Fibroblast of skin of back (primary cell): Measurements from ENCODE around the gene PCCA.
A peak's percentile ranks its signal among the peaks of the same experiment; 100 is the strongest.
"Not testable (repeated sequence)": the region's sequence is repeated elsewhere in the genome, so short reads cannot be mapped to it uniquely, and the experiment has no call there.

Source experiments
- DNase-seq: peaks from one replicate; pipeline ENCODE4 v3.0.0-alpha.2; 2013

The PCCA gene

DNA sequence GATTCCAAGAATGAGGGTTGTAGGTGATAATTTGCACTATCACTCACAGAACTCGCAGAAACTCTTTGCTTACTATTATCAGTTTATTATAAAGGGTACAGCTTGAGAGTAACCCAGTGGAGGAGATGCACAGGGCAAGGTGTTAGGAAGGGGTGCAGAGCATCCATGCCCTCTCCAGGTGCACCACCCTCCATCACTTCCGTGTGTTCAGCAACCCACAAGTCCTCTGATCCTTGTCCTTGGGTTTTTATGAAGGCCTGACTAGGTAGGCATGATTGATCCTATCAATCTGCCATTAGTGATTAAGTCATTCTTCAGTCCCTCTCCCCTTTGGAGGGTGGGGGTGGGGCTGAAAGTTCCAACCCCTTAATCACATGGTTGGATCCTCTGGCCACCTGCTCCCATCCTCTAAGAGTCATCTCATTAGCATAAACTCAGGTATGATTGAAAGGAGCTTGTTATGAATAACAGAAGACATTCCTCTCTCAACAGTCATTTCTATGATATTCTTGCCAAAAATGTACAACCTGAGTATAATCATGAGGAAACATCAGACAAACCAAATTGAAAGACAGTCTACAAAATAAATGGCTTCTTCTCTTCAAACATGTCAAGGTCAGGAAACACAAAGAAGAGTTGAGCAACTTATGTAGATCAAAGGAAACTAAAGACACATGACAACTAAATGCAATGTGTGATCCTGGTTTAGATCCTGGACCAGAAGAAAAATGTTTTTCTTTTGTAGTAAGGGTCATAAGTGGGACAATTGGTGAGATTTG is 225.4 kb downstream of the PCCA start:
- DNase-seq, result no peak

DNA sequence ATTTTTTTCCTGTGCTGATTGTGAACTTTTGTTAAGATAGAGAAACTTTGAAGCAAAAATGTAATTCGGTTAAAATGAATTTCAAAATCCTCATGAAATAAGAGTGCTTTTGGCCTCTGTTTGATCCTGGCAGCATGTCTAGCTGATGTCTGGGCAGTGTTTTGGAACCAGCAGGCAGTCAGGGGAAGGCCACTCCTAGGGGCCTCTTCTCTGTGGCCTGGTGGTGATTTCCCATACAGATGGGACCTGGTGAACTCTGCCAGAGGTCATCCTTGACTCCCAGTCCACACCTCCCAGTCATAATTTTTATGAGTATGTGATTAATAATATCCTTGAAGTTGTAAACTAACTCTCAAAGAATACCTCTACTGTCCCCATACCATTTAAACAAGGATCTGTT is 226.6 kb downstream of the PCCA start:
- no peak for DNase-seq

DNA sequence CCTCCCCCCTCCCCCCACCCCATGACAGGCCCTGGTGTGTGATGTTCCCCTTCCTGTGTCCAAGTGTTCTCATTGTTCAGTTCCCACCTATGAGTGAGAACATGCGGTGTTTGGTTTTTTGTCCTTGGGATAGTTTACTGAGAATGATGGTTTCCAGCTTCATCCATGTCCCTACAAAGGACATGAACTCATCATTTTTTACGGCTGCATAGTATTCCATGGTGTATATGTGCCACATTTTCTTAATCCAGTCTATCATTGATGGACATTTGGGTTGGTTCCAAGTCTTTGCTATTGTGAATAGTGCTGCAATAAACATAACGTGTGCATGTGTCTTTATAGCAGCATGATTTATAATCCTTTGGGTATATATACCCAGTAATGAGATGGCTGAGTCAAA is 229.6 kb downstream of the PCCA start:
- DNase-seq, result not testable (repeated sequence)

DNA sequence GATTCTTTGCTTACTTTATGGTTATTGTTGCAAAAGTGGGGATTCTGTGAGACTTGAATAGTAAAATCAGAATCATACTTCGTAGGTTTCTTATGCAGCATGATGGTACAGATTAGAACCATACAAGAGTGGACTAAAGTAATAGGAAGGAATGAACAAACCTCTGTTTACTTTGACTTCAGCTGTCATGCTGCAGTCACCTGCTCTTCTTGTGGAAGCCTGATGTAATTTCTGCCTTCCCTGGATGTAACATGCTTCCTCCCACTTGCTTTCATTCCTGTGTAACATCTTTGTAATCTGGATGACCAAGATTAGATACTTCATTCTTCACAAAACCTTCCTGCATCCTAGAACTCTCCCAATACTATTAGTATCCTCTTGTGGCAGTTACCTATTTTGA is 235.0 kb downstream of the PCCA start:
- DNase-seq, result no peak

DNA sequence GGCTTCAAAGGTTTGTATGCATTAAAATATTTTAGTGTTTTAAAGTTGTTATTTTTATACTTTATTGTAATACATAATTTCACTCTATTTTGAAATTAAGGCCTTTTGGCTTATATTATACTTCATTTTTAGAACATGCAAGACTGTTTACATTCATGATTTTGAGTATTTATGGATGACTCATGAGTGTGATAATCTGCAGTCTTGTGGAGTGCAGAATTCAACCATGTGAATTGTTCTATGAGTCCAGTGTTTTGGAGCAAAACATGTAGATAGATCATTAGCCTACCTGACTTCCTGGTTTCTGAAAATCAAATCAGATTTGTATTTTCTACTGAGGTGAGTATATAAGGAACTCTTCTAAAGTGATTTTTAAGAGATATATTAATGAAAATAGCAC is 241.8 kb downstream of the PCCA start:
- peak; percentile 33 for DNase-seq

DNA sequence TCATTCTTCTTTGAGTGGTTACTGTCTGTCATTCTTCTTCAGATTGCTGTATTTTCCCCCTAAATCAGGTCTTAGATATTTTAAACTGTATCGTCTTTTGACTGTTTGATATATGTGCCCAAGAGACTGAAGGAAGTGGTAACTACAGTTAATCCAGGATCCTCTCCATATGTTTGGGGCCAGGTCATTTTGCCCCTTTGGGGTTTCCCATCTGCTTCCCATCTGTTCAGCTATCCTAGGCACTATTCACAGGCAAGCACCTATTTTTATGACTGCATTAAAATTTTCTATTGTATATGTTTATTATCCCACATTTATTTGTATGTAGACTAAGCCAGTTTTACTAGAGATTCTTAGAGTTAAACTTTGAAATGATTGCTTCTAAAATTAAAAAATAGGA is 244.2 kb downstream of the PCCA start:
- DNase-seq, result no peak

DNA sequence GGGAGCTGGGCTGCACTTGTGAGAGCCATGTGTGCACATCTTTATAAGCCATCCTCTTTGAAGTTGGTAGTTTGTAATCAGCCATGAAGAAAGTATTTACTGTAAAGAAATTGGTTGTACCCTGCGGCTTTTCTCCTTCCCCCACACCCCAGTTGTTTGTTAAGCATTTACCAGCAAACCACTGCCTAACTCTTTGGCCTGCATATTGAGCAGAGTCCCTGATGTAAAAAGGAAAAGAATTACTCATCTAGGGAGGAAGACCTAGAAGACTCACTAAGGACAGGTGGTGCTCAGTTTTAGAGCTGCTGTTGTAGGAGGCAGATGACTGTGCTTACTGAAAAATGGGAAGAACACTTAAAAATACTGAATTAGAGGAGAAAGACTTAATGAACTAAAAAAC is 245.3 kb downstream of the PCCA start:
- no peak for DNase-seq

DNA sequence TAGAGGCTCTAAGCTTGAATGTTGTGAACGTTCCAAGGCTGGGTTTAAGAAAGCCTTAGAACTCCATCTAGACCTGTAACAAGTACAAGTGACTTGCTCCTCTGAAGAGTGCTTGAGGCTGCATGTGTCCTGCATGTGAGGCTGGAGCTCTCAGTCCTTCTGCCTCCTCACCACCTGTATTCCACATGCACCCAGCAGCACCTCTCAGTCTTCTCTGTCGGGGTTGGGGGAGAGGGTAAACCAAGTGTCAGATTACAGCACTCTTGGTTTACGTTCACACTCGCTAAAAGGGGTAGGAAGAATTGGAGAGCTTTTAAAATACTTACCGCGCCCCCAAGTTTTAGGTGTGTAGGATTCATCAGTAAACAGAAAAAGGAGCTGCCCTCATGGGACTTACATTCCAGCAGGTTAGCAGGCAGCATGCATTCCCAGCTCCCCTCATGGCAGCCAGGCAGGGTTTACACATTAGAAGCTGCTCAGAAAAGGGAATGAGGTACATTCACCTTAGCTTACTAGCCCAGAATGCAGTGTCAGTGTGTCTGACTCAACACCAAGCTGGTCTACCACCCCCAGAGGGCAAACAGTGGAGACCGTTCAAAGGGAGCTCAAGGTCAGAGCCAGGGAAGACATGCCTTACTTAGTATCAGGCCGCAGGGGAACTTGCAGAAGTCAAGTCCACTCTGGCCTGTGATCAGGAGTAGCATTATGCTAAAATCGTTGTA is 248.1 kb downstream of the PCCA start:
- DNase-seq, result no peak

DNA sequence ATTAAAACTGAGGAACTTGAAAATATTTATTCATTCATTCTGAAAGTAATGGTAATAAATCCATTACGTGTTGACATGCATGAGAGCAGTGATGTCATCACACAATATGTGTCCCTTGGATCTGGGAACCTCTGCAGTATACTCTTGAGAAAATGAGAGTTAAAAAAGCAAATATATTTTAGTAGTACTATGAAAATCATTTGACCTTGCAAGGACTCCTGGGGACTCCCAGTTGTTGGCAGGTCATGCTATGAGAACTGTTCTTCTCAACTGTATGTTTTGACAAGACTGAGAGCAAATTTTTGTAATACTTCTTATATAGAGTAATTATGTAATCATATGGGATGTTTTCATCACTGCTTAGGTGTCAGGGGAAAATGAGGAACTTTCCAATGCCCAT is 249.4 kb downstream of the PCCA start:
- DNase-seq, result peak; percentile 68

DNA sequence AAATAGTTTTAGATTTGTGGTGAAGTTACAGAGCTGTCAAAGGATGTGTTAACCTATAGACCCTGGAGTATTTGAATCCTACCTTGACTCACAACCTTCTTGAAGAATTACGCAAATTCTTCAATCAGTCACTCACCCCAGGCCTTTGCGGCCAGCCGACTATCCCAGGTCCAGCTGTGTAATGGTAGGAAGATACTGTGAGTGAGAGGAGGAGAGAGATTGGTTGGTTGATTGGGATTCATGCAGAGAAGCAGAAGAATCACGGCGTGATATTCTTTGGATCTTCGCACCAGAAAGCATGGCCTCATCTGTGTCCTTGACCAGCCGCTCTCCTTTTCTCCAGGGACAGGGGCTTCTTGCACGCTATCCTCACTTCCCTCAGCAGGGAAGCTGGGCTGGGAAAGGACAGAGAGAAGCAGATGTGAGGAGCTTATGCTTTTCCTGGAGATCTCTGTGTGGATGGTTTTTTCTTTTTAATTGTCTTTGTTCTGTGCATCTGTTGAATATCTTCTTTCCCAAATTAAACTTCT is 250.6 kb downstream of the PCCA start:
- no peak for DNase-seq

DNA sequence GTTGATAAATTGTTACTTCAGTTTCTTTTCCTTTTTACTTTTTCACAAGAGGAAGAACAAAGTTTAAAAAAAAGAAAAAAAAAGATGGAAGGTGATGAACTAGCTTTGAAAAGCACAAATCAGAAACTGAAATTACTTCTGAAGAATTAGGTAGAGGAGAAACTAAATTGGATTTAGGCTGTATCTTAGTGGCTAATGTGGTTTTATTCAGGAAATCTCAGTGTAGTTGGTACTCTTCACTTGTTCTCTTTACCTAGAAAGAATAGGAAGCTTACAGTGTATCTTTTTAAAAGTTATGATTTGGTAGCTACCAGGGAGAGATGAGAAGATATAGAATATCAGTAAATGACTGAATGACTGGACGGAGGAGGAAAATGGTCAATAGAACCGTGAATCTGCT is 252.0 kb downstream of the PCCA start:
- no peak for DNase-seq

DNA sequence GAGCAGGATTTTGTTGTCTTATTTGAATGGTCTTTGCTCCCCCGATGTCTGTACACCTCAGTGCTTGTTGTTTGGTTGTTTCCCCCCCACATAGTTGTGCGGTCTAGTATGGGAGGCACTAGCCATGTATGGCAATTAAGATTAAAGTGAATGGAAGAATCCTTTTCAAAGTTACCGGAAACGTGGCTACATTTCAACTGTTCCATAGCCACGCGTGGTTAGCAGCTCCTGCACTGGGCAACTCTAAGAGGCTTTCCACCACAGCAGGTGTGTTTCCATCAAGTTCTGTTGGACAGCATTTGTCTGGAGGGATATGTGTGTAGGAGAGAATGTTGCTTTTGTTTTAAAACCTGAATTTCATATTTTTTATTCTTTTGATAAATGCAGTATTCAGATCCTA is 252.4 kb downstream of the PCCA start:
- no peak for DNase-seq

DNA sequence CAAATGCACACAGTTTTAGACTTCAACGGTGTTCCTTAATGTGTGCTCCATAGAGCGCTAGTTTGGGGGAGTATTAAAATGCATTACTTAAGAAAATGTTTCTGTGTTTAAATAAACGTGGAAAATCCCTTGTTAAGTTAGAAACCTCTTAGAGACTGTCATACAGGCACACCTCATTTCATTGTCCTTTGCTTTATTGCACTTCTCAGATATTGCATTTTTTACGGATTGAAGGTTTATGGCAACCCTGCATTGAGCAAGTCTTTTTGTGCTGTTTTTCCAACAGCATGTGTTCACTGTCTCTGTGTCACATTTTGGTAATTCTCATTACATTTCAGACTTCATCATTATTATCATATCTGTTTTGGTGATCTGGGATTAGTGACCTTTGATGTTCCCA is 255.7 kb downstream of the PCCA start:
- DNase-seq, result no peak

DNA sequence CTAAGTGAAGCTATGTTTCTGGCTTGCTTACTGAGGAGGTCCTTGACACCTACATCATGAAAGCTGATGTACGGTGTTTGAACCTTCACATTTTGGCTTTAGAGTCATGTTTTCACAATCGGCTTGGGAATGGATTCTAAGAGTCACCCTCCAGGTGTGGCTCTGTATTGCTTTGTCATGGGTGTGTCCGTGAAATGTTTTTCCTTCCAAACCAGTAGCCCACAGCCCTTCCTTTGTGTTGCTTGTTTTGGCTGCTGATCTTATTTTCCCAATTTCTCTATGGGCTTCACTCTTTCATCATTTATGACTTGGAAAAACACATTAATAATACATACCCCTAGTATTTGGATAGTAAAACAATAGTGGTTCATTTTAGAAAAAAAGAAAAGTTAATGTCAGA is 259.1 kb downstream of the PCCA start:
- peak; percentile 29 for DNase-seq

DNA sequence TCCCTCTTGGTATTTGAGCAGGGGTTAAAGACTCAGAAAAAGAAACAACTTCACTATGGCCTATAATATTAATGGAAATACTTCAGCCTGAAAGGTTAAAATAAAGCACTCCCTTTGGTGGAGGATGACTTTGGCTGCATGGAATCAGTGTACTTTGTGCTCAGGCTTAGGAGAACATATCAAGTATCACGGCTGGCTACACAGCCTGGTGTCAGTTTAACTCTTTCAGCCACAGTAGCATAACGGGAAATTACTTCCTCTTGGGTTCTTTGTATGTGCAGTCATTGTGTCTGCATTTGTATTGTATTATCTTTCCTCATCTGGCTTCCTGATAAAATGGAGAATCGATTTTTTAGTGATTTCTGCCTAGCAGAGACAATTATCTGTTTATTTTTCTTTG is 260.7 kb downstream of the PCCA start:
- no peak for DNase-seq

DNA sequence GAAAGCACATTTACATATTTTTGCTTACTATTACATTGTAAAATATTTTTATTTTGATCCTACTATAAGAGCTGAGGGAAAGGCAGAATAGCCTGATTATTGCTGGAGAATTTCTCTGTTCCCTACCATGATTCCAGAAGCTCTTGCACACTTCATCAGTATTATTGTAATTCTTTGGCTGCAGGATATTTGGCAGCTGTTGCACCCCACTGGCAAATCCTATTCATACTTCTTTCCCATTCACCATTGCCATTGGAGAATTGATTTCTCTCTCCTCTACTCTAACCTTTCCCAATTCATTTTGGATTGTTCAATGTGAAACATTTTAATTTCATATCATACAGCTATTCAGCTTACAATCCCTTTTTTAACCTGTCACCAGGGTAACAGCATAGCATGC is 261.7 kb downstream of the PCCA start:
- DNase-seq, result no peak

DNA sequence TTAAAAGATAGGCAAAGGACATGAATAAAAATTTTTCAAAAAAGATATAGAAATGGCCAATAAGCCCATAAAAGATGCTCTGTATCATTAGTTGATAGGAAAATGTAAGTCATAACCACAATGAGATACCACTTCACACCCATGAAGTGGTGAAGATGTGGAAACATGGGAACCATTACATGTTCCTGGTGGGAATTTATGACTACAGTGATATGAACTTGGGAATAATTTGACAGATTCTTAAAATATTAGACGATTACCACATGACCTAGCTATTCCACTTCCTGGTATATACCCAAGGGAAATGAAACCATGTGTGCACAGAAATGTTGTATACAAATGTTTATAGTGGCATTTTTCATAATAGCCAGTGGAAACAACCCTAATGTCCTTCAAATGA is 267.5 kb downstream of the PCCA start:
- peak; percentile 46 for DNase-seq

DNA sequence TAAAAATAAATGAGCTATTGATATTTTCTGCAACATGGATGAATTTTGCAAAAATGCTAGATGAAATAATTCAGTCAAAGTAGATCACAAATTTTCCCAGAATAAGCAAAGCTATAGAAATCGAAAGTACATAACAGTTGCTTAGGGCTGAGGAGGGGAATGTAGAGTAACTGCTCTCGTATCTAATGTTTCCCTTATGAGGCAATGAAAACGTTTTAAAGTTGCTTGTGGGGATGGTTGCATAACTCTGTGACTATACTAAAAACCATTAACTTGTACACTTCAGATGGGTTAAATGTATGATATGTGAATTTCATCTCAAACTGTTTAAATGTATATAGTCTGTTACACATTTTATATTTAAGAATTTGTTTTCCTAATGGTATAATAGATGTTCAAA is 268.0 kb downstream of the PCCA start:
- peak; percentile 19 for DNase-seq

DNA sequence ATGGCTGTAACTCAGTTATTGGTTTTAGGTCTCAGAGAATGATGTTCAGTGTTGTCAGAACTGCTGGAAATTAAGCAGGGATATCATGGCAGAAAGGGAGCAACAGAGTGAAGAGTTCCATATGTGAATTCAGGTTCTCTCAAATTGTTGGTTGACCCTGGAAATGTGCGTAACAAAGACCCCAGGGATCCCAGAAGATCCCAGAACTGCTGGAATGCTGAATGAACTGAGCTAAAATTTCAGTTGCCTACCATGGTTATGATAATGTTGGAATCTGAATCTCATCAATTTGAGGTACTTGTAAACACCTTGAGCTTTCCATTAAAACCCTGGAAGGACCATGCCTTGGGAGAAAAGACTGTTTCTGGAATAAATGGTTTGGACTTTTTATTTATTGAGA is 268.9 kb downstream of the PCCA start:
- no peak for DNase-seq

DNA sequence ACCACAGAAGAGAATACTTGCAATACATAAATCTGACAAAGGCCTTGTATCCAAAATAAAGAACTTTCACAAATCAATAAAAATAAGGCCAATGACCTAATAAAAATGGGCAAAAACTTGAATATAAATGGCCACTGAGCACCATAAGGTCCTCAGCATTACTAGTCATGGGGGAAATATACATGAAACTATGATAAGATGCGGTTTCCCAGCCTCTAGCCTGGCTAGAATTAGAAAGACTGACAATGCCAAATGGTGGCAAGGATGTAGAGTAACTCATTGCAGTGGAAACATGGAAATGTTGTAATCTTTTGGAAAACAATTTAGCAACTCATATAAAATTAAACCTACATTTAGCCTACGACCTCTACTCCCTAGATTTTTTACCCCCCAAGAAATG is 272.6 kb downstream of the PCCA start:
- DNase-seq, result peak; percentile 58

DNA sequence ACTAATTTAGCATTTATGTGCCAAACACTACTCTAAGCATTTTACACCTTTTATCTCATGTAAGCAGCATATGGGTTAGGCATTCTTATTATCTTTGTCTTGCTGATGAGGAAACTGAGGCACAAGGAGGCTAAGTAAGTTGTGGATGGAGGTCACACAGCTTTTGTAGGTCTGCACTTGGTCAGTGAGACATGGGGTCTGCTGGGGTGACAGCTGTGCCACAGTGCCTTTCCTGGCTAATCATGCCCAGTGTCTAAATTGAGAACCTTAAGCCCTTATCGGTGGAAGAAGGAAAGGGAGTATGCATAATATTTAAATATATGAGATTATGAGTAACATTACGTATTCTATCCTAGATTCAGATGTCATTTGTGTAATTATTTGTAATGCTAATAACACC is 273.5 kb downstream of the PCCA start:
- no peak for DNase-seq

DNA sequence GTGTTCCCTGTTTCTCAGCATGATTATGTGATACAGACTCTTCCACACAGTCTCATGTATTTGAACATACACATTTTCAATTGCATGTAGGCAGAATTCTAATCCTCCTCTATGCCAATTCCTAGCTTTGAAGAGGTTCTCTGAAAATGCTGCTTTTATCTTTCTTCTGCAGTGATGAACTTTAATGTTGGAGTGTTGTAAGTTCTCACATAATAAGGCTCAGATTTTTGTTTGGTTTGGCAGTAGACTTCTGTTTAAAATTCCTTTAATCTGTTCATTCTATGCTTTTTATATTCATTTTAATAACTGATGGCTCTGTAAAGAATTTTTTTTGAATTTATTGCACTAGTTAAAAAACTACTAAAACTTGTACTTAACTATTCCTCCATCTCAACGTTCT is 273.9 kb downstream of the PCCA start:
- DNase-seq, result peak; percentile 2

DNA sequence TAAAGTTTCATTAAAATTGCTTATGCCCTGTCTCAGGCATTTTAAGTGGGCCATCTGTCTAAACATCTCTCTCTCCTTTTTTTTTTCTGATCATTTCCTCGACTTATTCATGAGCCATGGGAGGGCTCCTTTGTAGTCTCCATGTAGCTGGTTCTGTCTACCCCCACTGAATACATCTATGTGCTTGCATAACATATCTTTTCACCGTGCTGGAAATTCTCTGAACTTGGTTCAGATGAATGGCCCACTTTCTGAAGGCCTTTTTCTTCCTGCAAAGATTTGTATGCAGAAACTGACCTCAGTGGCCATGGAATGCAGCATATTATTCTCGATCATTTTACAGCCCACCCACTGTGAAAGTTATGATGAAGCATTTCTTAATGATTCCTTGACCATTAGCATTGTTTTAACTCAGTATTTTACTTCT is 274.4 kb downstream of the PCCA start:
- DNase-seq, result peak; percentile 80

DNA sequence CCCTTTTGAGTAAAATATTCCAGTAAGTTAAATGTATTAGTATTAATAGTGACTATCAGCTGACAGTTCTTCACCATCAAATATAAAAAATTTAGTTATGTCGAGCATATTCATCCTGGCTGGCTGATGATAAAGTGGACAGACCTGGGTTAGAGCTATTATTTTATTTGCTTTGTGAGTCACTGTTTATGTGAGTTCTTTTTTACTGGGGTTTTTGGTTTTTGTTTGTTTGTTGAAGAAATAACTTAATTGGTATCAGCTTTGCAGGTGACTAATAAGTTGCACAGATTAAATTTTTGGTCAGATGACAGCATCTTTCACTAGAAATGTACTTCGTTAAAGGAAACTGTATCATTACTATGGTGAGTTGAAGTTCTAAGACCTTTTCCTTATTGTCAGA is 275.0 kb downstream of the PCCA start:
- DNase-seq, result peak; percentile 50
